Measurements from ENCODE around the gene LCA5. TPM values are rescaled to one million over a fixed set of nuclear protein-coding genes. Genes with fewer than 3 reads are reported as not detected.

The LCA5 gene
- total RNA-seq, 6 donors from 2014 or later, result 2.9 to 16.6 (median 5.1) TPM

DNA sequence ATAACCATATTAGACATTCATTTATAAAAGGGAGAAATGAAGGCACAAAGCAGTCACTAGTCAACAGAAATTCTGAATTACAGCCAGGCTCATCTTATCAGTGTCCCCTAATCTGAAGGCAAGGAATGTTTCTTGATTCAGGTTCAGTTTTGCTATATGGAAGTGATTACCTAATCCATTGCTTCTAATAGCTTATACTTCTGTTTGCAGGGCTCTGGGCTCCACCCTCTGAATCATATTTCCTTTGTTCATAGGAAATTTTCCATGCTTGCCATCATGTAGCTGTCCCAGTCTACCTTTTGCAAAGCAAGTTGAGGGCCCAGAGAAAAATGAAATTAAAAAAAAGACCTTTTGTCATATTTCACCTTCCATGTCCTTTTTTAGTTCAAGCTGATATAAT, 96.0 kb downstream of the LCA5 start:
- no peak for DNase-seq
- Histone ChIP-seq H3K9me3 (no peaks in the 10 kb centered on the region), H3K4me3 (no peak overlapping the region), H3K36me3 (no peaks in the 10 kb centered on the region), H3K4me1 (no peaks in the 10 kb centered on the region), H3K27ac (no peak overlapping the region), H3K27me3 (no peaks in the 10 kb centered on the region)
- no peak for TF ChIP-seq POLR2A (IDR thresholded peaks at IDR 0.05)
- TF ChIP-seq, protein P1, sequence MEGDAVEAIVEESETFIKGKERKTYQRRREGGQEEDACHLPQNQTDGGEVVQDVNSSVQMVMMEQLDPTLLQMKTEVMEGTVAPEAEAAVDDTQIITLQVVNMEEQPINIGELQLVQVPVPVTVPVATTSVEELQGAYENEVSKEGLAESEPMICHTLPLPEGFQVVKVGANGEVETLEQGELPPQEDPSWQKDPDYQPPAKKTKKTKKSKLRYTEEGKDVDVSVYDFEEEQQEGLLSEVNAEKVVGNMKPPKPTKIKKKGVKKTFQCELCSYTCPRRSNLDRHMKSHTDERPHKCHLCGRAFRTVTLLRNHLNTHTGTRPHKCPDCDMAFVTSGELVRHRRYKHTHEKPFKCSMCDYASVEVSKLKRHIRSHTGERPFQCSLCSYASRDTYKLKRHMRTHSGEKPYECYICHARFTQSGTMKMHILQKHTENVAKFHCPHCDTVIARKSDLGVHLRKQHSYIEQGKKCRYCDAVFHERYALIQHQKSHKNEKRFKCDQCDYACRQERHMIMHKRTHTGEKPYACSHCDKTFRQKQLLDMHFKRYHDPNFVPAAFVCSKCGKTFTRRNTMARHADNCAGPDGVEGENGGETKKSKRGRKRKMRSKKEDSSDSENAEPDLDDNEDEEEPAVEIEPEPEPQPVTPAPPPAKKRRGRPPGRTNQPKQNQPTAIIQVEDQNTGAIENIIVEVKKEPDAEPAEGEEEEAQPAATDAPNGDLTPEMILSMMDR (IDR thresholded peaks at IDR 0.05), result no peak
- TF ChIP-seq POLR2AphosphoS5 (IDR thresholded peaks at IDR 0.05), result no peak
- no peak for TF ChIP-seq EP300 (IDR thresholded peaks at IDR 0.05)
- ATAC-seq (ENCODE audit: low FRiP score in 2 of 2), result no peak

DNA sequence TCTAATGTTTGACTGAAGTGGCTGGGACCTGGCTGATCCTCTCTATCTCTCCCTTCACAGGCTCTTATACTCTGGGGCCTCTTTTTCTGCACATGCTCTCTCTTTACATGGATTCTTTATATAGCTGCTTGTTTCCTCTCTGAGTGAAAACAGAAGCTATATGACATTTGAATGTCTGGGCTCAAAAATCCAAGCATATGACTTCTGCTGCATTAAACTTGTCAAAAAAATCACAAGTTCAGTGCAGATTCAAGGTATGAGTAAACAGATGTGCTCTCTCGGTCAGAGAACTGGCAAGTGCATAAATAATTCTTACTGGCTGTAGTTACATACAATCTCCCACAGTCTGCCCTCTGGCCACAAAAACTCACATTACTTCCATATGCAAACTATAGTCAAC, 96.6 kb downstream of the LCA5 start:
- H3K9me3 ChIP-seq, result no peaks in the 10 kb centered on the region
- no peak overlapping the region for H3K4me3 ChIP-seq
- no peak overlapping the region for H3K27ac ChIP-seq
- no peaks in the 10 kb centered on the region for H3K36me3 ChIP-seq
- H3K27me3 ChIP-seq, result no peaks in the 10 kb centered on the region
- TF ChIP-seq EP300 (IDR thresholded peaks at IDR 0.05) (no peak), POLR2AphosphoS5 (IDR thresholded peaks at IDR 0.05) (no peak), POLR2A (IDR thresholded peaks at IDR 0.05) (no peak)
- TF ChIP-seq, protein P1 (IDR thresholded peaks at IDR 0.05), result no peak
- DNase-seq (no peak), ATAC-seq (ENCODE audit: low FRiP score in 2 of 2) (no peak)
- no peaks in the 10 kb centered on the region for H3K4me1 ChIP-seq
- WGBS, 2 donors, result 74 to 84% methylated on average over 1 of the region's 1 CpG

DNA sequence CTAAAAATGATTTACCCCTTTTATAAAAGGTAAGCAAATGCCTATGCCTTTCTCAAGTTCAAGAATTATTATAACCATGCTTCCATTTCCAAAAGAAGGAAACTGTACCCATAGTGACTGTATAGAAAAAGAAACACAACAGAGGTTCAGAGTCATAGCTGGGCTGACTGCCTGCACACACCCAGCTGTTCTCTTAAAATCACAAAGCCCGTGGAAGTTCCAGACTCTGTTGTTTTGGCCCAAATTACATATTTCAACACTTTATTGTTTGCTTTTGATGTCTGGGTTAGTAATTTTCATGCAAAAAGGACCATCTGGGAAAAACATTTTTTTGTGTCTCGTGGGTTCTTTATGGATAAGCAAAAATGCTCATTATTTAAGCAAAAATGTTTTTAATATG, 99.2 kb downstream of the LCA5 start:
- 48 to 55% methylated on average over 2 of the region's 2 CpGs for WGBS, 2 donors

DNA sequence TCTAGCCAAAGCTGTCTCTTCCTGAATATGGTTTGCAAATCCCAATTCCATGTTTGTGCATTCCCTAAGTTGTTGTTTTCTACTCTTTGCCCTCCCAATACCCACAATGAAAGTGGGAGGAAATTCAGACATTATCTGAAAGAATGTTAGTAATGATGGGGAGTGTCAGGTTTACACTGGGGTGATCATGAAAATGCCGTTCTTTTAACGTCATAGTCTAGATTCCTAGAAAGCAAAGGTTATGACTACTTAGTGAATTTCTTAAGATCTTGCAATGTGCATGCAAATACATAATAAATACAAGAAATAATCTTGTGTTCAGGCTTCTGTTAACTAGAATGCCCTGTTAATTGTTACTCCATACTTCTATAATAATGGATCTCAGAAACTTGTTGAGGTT, 101.0 kb downstream of the LCA5 start:
- no peak for ATAC-seq (ENCODE audit: low FRiP score in 2 of 2)
- H3K27me3 ChIP-seq, result no peaks in the 10 kb centered on the region
- no peak overlapping the region for H3K27ac ChIP-seq
- no peaks in the 10 kb centered on the region for H3K9me3 ChIP-seq
- H3K36me3 ChIP-seq, result no peaks in the 10 kb centered on the region
- H3K4me3 ChIP-seq, result no peak overlapping the region
- no peaks in the 10 kb centered on the region for H3K4me1 ChIP-seq
- no peak for DNase-seq
- WGBS, 2 donors, result 71 to 76% methylated on average over 2 of the region's 2 CpGs
- TF ChIP-seq POLR2A (IDR thresholded peaks at IDR 0.05), result no peak
- TF ChIP-seq, protein P1 (IDR thresholded peaks at IDR 0.05), result no peak
- TF ChIP-seq POLR2AphosphoS5 (IDR thresholded peaks at IDR 0.05), result no peak
- TF ChIP-seq EP300 (IDR thresholded peaks at IDR 0.05), result no peak

More for the DNA sequence above, 99.2 kb downstream of the LCA5 start:
- H3K4me1 ChIP-seq, result no peaks in the 10 kb centered on the region
- H3K9me3 ChIP-seq, result no peaks in the 10 kb centered on the region
- no peak overlapping the region for H3K27ac ChIP-seq
- peak in 1 of 2 donors; percentile 80 for ATAC-seq (ENCODE audit: low FRiP score in 2 of 2)
- no peak overlapping the region for H3K4me3 ChIP-seq
- H3K27me3 ChIP-seq, result no peaks in the 10 kb centered on the region
- no peaks in the 10 kb centered on the region for H3K36me3 ChIP-seq
- TF ChIP-seq EP300 (IDR thresholded peaks at IDR 0.05) (no peak), POLR2AphosphoS5 (IDR thresholded peaks at IDR 0.05) (no peak), POLR2A (IDR thresholded peaks at IDR 0.05) (no peak)
- TF ChIP-seq, protein P1 (IDR thresholded peaks at IDR 0.05), result no peak
- no peak for DNase-seq

DNA sequence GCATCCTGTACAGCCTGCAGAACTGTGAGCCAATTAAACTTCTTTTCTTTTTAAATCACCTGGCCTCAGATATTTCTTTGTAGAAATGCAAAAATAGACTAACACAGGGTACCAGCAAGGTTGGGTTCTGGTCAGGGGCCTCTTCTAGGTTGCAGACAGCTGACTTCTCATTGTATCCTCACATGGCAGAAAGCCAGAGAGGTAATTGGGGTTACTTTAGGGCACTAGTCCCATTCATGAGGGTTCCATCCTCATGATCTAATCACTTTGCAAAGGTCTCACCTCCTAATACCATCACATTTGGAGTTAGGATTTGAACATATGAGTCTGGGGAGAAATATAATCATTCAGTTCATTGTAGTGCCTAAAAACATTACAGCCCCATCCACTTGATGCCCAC, 101.5 kb downstream of the LCA5 start:
- Histone ChIP-seq H3K4me3 (no peak overlapping the region), H3K36me3 (no peaks in the 10 kb centered on the region), H3K4me1 (no peaks in the 10 kb centered on the region), H3K9me3 (no peaks in the 10 kb centered on the region), H3K27ac (no peak overlapping the region), H3K27me3 (no peaks in the 10 kb centered on the region)
- TF ChIP-seq EP300 (IDR thresholded peaks at IDR 0.05) (no peak), POLR2A (IDR thresholded peaks at IDR 0.05) (no peak), POLR2AphosphoS5 (IDR thresholded peaks at IDR 0.05) (no peak)
- TF ChIP-seq, protein P1 (IDR thresholded peaks at IDR 0.05), result no peak
- DNase-seq (no peak), ATAC-seq (ENCODE audit: low FRiP score in 2 of 2) (no peak)
